Renal pelvis (tissue), 4 donors: ENCODE data around the gene TUBB4B. TPM values are rescaled to one million over a fixed set of nuclear protein-coding genes. Genes with fewer than 3 reads are reported as not detected.

ENCODE experiments used
- DNase-seq: peaks from one replicate; pipeline ENCODE4 v3.0.0-alpha.2; 2013
- polyA plus RNA-seq, 3 donors: library from polyadenylated mRNA; unstranded; fragments of 120-200 nt; gene quantifications; one replicate each; pipeline ENCODE4 v1.2.1, GENCODE V29; 2013; ENCODE audit not compliant: insufficient read length in 3 of 3

TUBB4B gene
- polyA plus RNA-seq, 3 donors: 383 to 516 (median 420) TPM

DNA sequence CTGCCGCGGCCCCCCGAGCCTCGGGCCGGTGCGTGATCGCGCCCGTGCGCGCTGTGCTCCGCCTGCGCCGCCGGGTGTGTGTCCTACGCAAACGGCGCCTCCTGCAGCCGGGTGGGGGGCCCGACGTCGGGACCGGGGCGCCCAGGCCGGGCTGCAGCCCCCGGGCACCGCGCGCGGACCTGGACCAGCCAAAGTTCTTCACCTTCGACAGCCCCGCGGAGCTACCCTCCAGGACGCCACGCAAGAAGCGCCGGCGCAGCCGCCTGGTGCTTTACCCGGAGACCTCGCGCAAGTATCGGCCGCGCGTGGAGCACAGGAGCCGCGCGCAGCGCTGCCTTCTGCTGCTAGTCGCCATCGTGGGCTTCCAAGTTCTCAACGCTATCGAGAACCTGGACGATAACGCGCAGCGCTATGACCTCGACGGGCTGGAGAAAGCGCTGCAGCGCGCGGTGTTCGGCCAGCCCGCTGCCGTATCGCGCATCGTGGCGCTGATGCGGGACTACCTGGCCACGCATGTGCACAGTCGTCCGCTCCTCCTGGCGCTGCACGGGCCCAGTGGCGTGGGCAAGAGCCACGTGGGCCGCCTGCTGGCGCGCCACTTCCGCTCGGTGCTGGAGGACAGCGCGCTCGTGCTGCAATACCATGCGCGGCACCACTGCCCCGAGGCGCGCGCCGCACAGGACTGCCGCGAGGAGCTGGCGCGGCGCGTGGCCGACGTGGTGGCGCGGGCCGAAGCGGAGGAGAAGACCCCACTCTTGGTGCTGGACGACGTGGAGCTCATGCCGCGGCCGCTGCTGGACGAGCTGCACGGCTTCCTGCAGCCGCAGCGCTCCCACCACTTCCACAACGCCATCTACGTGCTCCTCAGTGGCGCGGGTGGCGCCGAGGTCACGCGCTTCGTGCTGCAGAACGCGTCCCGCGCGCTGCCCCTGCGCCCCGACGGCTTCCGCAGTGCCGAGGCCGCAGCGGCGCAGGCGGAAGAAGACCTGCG lies 37.9 kb downstream of the TUBB4B start:
- no peak for DNase-seq

DNA sequence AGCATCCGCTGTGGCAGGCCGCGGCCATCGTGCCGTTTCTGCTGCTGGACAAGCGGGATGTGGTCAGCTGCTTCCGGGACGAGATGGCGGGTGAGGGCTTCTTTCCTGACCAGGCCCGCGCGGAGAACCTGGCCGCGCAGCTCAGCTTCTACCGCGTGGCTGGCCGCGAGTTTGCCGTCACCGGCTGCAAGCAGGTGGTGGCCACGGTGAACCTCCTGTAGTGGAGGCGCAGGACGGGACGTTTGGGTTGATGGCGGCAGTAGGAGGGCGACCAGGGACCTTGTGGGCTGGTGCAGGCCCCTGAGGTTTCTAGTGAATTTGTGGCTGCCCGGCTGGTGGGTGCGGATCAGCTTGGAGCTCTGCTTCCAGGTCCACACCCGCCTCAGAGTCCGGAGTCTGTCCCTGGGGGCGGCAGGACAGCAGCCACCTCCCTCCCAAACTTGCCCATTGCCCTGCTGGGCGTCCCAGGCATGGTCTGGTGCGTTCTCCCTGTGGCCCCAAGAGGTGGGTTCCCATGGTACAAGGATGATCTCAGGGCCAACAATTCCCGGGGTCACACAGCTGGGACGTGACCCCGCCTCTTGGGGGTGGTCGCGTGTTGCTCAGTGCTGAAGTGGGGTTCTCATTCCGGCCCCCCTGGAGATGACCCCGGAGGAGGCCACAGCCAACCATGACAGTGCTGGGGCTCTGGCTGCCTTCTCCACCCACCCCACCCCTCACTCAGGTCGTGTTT lies 38.8 kb downstream of the TUBB4B start:
- no peak for DNase-seq

DNA sequence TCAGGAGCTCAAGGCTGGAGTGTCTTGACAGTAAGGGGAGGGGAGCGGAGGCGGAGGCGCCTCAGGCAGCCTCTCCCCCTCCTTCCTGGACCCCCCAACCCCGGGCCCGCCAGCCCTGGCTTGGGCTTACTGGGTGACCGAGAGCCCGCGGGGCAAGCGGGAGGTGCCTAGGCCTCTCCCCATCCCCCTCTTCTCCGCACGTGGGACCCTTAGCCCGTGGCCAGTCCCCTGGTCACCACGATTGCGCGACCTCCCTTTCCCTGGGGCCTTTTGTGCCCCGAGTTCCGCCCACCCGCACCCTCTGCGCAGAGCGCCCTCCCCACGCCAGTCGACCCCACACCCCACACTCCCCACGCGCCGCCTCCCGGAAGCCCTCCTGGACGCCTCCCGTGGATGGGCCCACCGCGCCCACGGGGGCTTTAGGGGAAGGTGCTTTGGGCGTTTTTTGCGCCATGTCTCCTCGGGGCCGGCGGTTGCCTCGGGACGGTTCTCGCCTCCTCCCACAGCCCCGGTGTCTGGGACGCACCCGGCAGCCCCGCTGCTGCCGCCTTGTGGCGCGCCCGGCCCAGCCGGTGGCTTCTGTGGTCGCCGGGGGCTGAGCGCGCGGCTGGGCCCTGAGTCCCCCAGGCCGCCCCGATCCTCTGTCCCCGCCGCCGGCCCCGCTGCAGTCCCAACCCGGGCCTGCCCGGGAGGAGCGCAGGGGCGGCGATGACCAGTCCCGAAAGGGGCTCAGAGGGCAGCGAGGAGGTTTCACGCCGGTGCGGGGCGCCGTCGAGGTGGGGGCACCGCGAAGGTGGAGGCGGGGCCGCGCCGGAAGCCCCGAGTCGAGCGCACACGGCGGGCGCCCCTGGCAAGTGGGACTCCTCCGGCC lies 39.6 kb downstream of the TUBB4B start:
- no peak for DNase-seq

DNA sequence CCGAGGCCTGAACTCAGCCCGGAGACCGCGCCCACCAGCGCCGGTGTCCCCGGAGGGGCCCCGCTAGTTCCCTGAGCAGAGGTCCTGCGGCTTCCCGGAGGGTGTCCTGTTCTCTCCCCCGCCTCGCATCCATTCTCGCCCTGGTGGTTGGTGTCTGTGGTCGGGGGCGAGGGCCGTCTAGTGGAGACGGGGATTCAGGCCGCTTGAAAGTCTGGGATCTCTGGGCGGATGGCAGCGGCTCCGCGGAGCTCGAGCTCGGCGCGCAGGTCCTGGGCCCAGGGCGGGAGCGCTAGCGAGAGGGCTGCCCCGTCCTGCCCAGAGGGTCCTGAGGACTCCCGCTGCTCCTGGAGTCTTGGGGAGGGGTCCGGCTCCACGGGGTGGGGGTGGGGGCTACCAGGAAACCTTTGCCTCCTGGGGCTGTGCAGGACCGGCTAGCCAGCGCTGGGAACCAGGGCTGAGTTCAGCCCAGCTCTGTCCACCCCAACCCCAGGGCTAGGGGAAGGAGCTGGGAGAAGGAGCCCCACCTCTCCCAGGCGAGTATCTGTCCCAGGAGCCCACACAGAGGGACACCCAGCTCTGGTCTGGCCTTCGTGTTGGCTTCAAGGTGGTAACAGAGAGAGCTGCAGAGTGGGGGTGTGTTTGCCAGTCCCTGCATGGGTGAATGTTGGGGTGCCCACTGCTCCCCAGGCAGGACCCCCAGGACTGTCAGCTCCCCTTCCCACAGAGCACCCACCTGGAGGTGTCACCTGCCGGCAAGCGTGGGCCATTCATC lies 40.4 kb downstream of the TUBB4B start:
- DNase-seq: no peak

GRCh38 chr9:137286975-137287383 lies 45.9 kb downstream of the TUBB4B start:
- DNase-seq: no peak

- no peak for DNase-seq
Measured at GRCh38 chr9:137293094-137293481, 52.0 kb downstream of the TUBB4B start.

Other genes with a start within 250 kb of the TUBB4B start
- 10 to 100 TPM; 33.4 to 40.8 (median 40.4) TPM for gene PAXX, start 248.9 kb upstream of the TUBB4B start, polyA plus RNA-seq
- under 1 TPM; 0.29 to 0.57 (median 0.47) TPM for gene CLIC3, start 244.7 kb upstream of the TUBB4B start, polyA plus RNA-seq
- gene ABCA2, start 213.1 kb upstream of the TUBB4B start, polyA plus RNA-seq: 10 to 100 TPM; 56.6 to 68.7 (median 63.6) TPM
- under 1 TPM in 1 of 3 donors, not detected in 2; 0.18 TPM for gene FUT7, start 209.2 kb upstream of the TUBB4B start, polyA plus RNA-seq
- 10 to 100 TPM; 28.3 to 38.5 (median 32.0) TPM for gene NPDC1, start 195.1 kb upstream of the TUBB4B start, polyA plus RNA-seq
- gene ENTPD2, start 187.2 kb upstream of the TUBB4B start, polyA plus RNA-seq: 1 to 10 TPM; 5.5 to 7.4 (median 7.3) TPM
- gene SAPCD2, start 170.7 kb upstream of the TUBB4B start, polyA plus RNA-seq: 10 to 100 TPM in 1 of 3 donors, 1 to 10 TPM in 2; 8.0 to 10.4 (median 10.0) TPM
- gene UAP1L1, start 163.8 kb upstream of the TUBB4B start, polyA plus RNA-seq: 1 to 10 TPM; 5.4 to 8.6 (median 6.3) TPM
- gene MAN1B1, start 154.3 kb upstream of the TUBB4B start, polyA plus RNA-seq: 10 to 100 TPM; 56.7 to 71.5 (median 64.7) TPM
- gene DPP7, start 126.6 kb upstream of the TUBB4B start, polyA plus RNA-seq: 10 to 100 TPM; 24.0 to 29.6 (median 27.7) TPM
- gene GRIN1, start 102.1 kb upstream of the TUBB4B start, polyA plus RNA-seq: under 1 TPM in 1 of 3 donors, not detected in 2; 0.36 TPM
- gene LRRC26, start 71.2 kb upstream of the TUBB4B start, polyA plus RNA-seq: under 1 TPM in 1 of 3 donors, not detected in 2; 0.34 TPM
- not detected for gene TMEM210, start 69.2 kb upstream of the TUBB4B start, polyA plus RNA-seq
- 10 to 100 TPM; 46.2 to 55.9 (median 51.3) TPM for gene ANAPC2, start 52.7 kb upstream of the TUBB4B start, polyA plus RNA-seq
- 10 to 100 TPM; 55.4 to 69.1 (median 65.3) TPM for gene SSNA1, start 52.6 kb upstream of the TUBB4B start, polyA plus RNA-seq
- gene TPRN, start 40.5 kb upstream of the TUBB4B start, polyA plus RNA-seq: 10 to 100 TPM; 14.6 to 23.2 (median 22.0) TPM
- 10 to 100 TPM; 41.9 to 47.5 (median 44.7) TPM for gene TMEM203, start 35.6 kb upstream of the TUBB4B start, polyA plus RNA-seq
- gene NDOR1, start 35.6 kb upstream of the TUBB4B start, polyA plus RNA-seq: 10 to 100 TPM; 13.3 to 18.9 (median 17.2) TPM
- 10 to 100 TPM; 12.8 to 13.8 (median 13.2) TPM for gene RNF208, start 19.0 kb upstream of the TUBB4B start, polyA plus RNA-seq
- gene CYSRT1, start 16.1 kb upstream of the TUBB4B start, polyA plus RNA-seq: 10 to 100 TPM; 10.9 to 17.0 (median 16.3) TPM
- gene RNF224, start 13.8 kb upstream of the TUBB4B start, polyA plus RNA-seq: 10 to 100 TPM; 10.1 to 15.2 (median 13.8) TPM
- gene SLC34A3, start 10.4 kb upstream of the TUBB4B start, polyA plus RNA-seq: 10 to 100 TPM; 10.3 to 12.1 (median 11.4) TPM
- 1 to 10 TPM; 2.8 to 3.9 (median 3.9) TPM for gene STPG3, start 10.0 kb downstream of the TUBB4B start, polyA plus RNA-seq
- gene NELFB, start 14.0 kb downstream of the TUBB4B start, polyA plus RNA-seq: 10 to 100 TPM; 57.3 to 65.4 (median 61.7) TPM
- 1 to 10 TPM; 5.8 to 8.1 (median 7.3) TPM for gene TOR4A, start 36.4 kb downstream of the TUBB4B start, polyA plus RNA-seq
- gene NRARP, start 61.0 kb downstream of the TUBB4B start, polyA plus RNA-seq: 1 to 10 TPM; 7.4 to 9.7 (median 8.5) TPM
- 10 to 100 TPM; 16.0 to 25.3 (median 25.2) TPM for gene EXD3, start 181.9 kb downstream of the TUBB4B start, polyA plus RNA-seq
- gene NOXA1, start 182.1 kb downstream of the TUBB4B start, polyA plus RNA-seq: 10 to 100 TPM in 2 of 3 donors, 1 to 10 TPM in 1; 6.7 to 12.3 (median 10.7) TPM
- gene ENTPD8, start 200.1 kb downstream of the TUBB4B start, polyA plus RNA-seq: 1 to 10 TPM in 1 of 3 donors, under 1 TPM in 2; 0.61 to 1.0 (median 0.86) TPM
- 10 to 100 TPM; 45.9 to 55.4 (median 50.4) TPM for gene NSMF, start 218.0 kb downstream of the TUBB4B start, polyA plus RNA-seq